HG03558 (cell line): ENCODE data around the gene KRT20.

Experiments used
- ATAC-seq: cut with Tn5 transposase; IDR thresholded peaks from one replicate; pipeline ENCODE4 v1.9.1; 2021; ENCODE audit warnings: moderate number of reproducible peaks; ENCODE audit not compliant: unreplicated experiment; ENCODE audit errors: extremely low read depth

The KRT20 gene

DNA sequence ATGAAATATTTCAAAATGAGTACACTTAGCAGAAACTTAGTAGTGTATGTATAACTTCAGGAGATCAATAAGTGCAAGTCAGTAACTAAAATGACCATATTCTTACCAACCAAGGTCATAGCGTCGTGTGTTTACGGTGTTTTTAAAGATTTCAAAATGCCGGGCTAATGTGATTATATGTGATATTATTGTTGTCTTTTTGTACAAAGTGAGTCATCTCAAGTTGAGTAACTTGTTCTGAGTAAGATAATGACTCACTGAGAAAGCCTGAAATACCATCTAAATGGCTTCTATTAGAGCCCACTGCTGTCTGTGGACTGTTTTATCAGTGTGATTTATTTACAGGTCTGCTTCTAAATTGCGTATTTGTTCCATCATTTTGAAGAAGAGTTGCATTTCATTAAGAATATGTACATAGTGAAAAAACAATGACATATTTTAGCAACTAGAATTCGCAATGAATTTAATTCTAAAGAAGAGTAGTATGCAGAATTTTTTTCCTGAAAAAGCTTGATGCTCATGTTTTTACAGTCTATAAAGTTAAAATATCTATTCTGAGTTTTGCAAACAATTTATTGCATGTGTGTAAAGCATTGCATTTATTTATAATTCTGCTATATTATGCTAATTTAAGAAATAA, 30.7 kb downstream of the KRT20 start:
- no peak for ATAC-seq

GRCh38 chr17:40852364-40852763, 32.7 kb downstream of the KRT20 start:
- no peak for ATAC-seq

- ATAC-seq, result no peak
Observed at GRCh38 chr17:40850293-40850972, 34.6 kb downstream of the KRT20 start.

- ATAC-seq, result no peak
Observed at GRCh38 chr17:40849723-40850122, 35.3 kb downstream of the KRT20 start.

GRCh38 chr17:40848583-40849235, 36.3 kb downstream of the KRT20 start:
- ATAC-seq, result no peak

- ATAC-seq, result no peak
Observed at GRCh38 chr17:40846515-40847144, 38.4 kb downstream of the KRT20 start.

- no peak for ATAC-seq
Observed at GRCh38 chr17:40844671-40845107, 40.4 kb downstream of the KRT20 start.

DNA sequence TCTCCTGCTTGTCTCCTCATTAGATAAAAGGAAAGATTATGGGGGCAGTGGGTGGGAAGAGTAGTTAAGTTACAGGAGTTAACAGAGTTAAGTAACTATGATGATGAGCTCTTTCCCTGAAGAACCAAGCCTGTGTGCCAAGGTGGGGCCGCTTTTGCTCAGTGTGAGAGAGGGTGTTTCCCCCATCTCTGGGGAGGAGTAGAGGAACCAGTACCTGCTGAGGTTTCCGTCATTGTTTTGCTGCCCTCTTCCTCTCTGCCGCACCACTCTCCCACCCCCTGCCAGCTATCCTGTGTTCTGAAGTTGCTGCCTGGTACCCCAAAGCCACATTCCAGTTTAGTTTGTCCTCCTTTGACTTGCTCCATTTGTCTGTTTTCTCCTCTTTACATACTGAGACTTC, 41.8 kb downstream of the KRT20 start:
- no peak for ATAC-seq

- no peak for ATAC-seq
Observed at GRCh38 chr17:40841246-40841645, 43.8 kb downstream of the KRT20 start.

GRCh38 chr17:40839194-40839593, 45.8 kb downstream of the KRT20 start:
- ATAC-seq, result no peak

DNA sequence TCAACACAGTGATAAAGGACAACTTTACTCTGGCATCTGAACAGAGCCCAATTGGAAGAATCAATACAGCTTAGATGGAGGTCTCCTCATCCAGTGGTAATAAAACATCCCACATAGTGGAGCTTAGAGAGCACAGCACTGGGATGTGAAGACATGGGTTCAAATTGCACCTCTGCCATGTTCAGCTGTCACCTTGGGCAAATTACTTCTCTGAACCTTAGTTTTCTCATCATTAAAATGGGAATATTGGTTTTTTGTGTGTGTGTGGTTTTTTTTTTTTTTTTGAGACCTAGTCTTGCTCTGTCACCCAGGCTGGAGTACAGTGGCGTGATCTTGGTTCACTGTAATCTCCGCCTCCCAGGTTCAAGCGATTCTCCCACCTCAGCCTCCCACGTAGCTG, 49.0 kb downstream of the KRT20 start:
- no peak for ATAC-seq

GRCh38 chr17:40833882-40834281, 51.2 kb downstream of the KRT20 start:
- ATAC-seq, result no peak

GRCh38 chr17:40832840-40833239, 52.2 kb downstream of the KRT20 start:
- ATAC-seq, result no peak

DNA sequence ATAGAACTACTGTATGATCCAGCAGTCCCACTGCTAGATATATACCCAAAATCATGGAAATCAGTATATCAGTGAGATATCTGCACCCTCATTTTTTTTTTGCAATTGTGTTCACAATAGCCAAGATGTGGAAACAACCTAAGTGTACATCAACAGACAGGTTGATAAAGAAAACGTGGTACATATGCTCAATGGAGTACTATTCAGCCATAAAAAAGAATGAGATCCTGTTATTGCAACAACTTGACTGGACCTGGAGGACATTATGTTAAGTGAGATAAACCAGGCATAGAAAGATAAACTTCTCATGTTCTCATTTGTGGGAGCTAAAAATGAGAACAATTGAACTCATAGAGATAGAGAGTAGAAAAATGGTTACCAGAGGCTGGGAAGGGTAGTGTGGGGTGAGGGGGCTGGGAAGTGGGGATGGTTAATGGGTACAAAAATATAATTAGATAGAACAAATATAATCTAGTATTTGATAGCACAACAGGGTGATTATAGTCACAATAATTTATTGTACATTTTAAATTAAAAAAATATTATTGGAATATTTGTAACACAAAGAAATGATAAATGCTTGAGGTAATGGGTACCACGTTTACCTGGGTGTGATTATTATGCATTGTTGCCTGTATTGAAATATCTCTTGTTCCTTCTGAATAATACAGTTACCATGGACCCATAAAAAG, 54.8 kb downstream of the KRT20 start:
- ATAC-seq, result no peak

GRCh38 chr17:40828454-40829044, 56.5 kb downstream of the KRT20 start:
- ATAC-seq, result no peak

- ATAC-seq, result no peak
Observed at GRCh38 chr17:40827746-40828453, 57.1 kb downstream of the KRT20 start.
